ENCODE measurements around the gene ASTN2.

The ASTN2 gene

GRCh38 chr9:116599342-116599884, 815.4 kb downstream of the ASTN2 start:
- H3K9ac ChIP-seq (ENCODE audit: low read depth, low read length), result no peak overlapping the region
- H3K36me3 ChIP-seq (ENCODE audit: insufficient read depth, low read length), result no peaks in the 10 kb centered on the region
- H3K27ac ChIP-seq (ENCODE audit: low read length), result no peak overlapping the region
- no peaks in the 10 kb centered on the region for H4K20me1 ChIP-seq (ENCODE audit: insufficient read depth, low read length)
- no peaks in the 10 kb centered on the region for H3K4me1 ChIP-seq (ENCODE audit: insufficient read depth, low read length)
- DNase-seq (no peak), ATAC-seq (ENCODE audit: insufficient read depth, low read depth) (no peak)
- H3K4me2 ChIP-seq (ENCODE audit: insufficient read depth, low read length), result no peak overlapping the region
- TF ChIP-seq EZH2 (IDR thresholded peaks at IDR 0.05; ENCODE audit: borderline replicate concordance, low read depth, low read length, severe bottlenecking), result no peak
- no peak for TF ChIP-seq CTCF (IDR thresholded peaks at IDR 0.05; ENCODE audit: borderline replicate concordance, extremely low read depth, low read length, poor library complexity, severe bottlenecking)
- no peaks in the 10 kb centered on the region for H3K9me3 ChIP-seq (ENCODE audit: insufficient read depth, low read length, severe bottlenecking)
- H3K79me2 ChIP-seq (ENCODE audit: insufficient read depth, low read length), result no peaks in the 10 kb centered on the region
- no peak overlapping the region for H3K4me3 ChIP-seq (ENCODE audit: low read depth in 1 of 2, low read length in 2 of 2)
- H3K27me3 ChIP-seq (ENCODE audit: insufficient read depth, low read length, poor library complexity), result no peaks in the 10 kb centered on the region
- H2AFZ ChIP-seq (ENCODE audit: low read depth, low read length), result no peak overlapping the region

- no peak overlapping the region for H3K9ac ChIP-seq (ENCODE audit: low read depth, low read length)
- H3K4me1 ChIP-seq (ENCODE audit: insufficient read depth, low read length), result no peaks in the 10 kb centered on the region
- no peaks in the 10 kb centered on the region for H3K36me3 ChIP-seq (ENCODE audit: insufficient read depth, low read length)
- TF ChIP-seq CTCF (IDR thresholded peaks at IDR 0.05; ENCODE audit: borderline replicate concordance, extremely low read depth, low read length, poor library complexity, severe bottlenecking) (no peak), EZH2 (IDR thresholded peaks at IDR 0.05; ENCODE audit: borderline replicate concordance, low read depth, low read length, severe bottlenecking) (no peak)
- H3K79me2 ChIP-seq (ENCODE audit: insufficient read depth, low read length), result no peaks in the 10 kb centered on the region
- no peak overlapping the region for H2AFZ ChIP-seq (ENCODE audit: low read depth, low read length)
- H3K4me2 ChIP-seq (ENCODE audit: insufficient read depth, low read length), result no peak overlapping the region
- no peaks in the 10 kb centered on the region for H4K20me1 ChIP-seq (ENCODE audit: insufficient read depth, low read length)
- no peak overlapping the region for H3K4me3 ChIP-seq (ENCODE audit: low read depth in 1 of 2, low read length in 2 of 2)
- no peaks in the 10 kb centered on the region for H3K27me3 ChIP-seq (ENCODE audit: insufficient read depth, low read length, poor library complexity)
- ATAC-seq (ENCODE audit: insufficient read depth, low read depth) (no peak), DNase-seq (no peak)
- H3K9me3 ChIP-seq (ENCODE audit: insufficient read depth, low read length, severe bottlenecking), result no peaks in the 10 kb centered on the region
- H3K27ac ChIP-seq (ENCODE audit: low read length), result no peak overlapping the region
These were observed 818.2 kb downstream of the ASTN2 start for GRCh38 chr9:116596646-116597045.

GRCh38 chr9:116594547-116594946, 820.3 kb downstream of the ASTN2 start:
- Histone ChIP-seq H3K27ac (ENCODE audit: low read length) (no peak overlapping the region), H3K9ac (ENCODE audit: low read depth, low read length) (no peak overlapping the region), H4K20me1 (ENCODE audit: insufficient read depth, low read length) (no peaks in the 10 kb centered on the region), H3K9me3 (ENCODE audit: insufficient read depth, low read length, severe bottlenecking) (no peaks in the 10 kb centered on the region), H3K4me2 (ENCODE audit: insufficient read depth, low read length) (no peak overlapping the region), H3K79me2 (ENCODE audit: insufficient read depth, low read length) (no peaks in the 10 kb centered on the region), H3K27me3 (ENCODE audit: insufficient read depth, low read length, poor library complexity) (no peaks in the 10 kb centered on the region), H3K4me1 (ENCODE audit: insufficient read depth, low read length) (no peaks in the 10 kb centered on the region), H2AFZ (ENCODE audit: low read depth, low read length) (no peak overlapping the region), H3K36me3 (ENCODE audit: insufficient read depth, low read length) (no peaks in the 10 kb centered on the region), H3K4me3 (ENCODE audit: low read depth in 1 of 2, low read length in 2 of 2) (no peak overlapping the region)
- DNase-seq (no peak), ATAC-seq (ENCODE audit: insufficient read depth, low read depth) (no peak)
- TF ChIP-seq EZH2 (IDR thresholded peaks at IDR 0.05; ENCODE audit: borderline replicate concordance, low read depth, low read length, severe bottlenecking) (no peak), CTCF (IDR thresholded peaks at IDR 0.05; ENCODE audit: borderline replicate concordance, extremely low read depth, low read length, poor library complexity, severe bottlenecking) (no peak)

- Histone ChIP-seq H3K4me2 (ENCODE audit: insufficient read depth, low read length) (no peak overlapping the region), H3K27ac (ENCODE audit: low read length) (no peak overlapping the region), H3K4me3 (ENCODE audit: low read depth in 1 of 2, low read length in 2 of 2) (no peak overlapping the region), H4K20me1 (ENCODE audit: insufficient read depth, low read length) (no peaks in the 10 kb centered on the region), H3K27me3 (ENCODE audit: insufficient read depth, low read length, poor library complexity) (no peaks in the 10 kb centered on the region), H3K79me2 (ENCODE audit: insufficient read depth, low read length) (no peaks in the 10 kb centered on the region), H3K9me3 (ENCODE audit: insufficient read depth, low read length, severe bottlenecking) (peaks cover 3% of the 10 kb centered on the region), H3K9ac (ENCODE audit: low read depth, low read length) (no peak overlapping the region), H3K36me3 (ENCODE audit: insufficient read depth, low read length) (no peaks in the 10 kb centered on the region), H3K4me1 (ENCODE audit: insufficient read depth, low read length) (no peaks in the 10 kb centered on the region), H2AFZ (ENCODE audit: low read depth, low read length) (no peak overlapping the region)
- no peak for DNase-seq
- TF ChIP-seq EZH2 (IDR thresholded peaks at IDR 0.05; ENCODE audit: borderline replicate concordance, low read depth, low read length, severe bottlenecking) (no peak), CTCF (IDR thresholded peaks at IDR 0.05; ENCODE audit: borderline replicate concordance, extremely low read depth, low read length, poor library complexity, severe bottlenecking) (no peak)
- ATAC-seq (ENCODE audit: insufficient read depth, low read depth), result no peak
These were observed 821.9 kb downstream of the ASTN2 start for GRCh38 chr9:116592970-116593369.

Measured in DND-41 (cell line).